HEK293 (cell line): Measurements from ENCODE around the gene ZNF428.
A peak's percentile ranks its signal among the peaks of the same experiment; 100 is the strongest.

Source experiments
- GLI2 ChIP-seq: fragments of 450-650 bp; formaldehyde crosslinking; IDR thresholded peaks from 2 replicates; pipeline ENCODE4; 2017; ENCODE audit warnings: missing biosample characterization, missing genetic modification characterization, low read depth, borderline replicate concordance
- GLIS2 ChIP-seq: fragments of 450-650 bp; formaldehyde crosslinking; IDR thresholded peaks from 2 replicates; pipeline ENCODE4 v1.5.1; 2016; ENCODE audit warnings: missing biosample characterization, missing genetic modification characterization
- HOXC10 ChIP-seq: sonication (generic); formaldehyde crosslinking; IDR thresholded peaks from 2 replicates; pipeline ENCODE4 v1.8.1; 2023; ENCODE audit warnings: mild to moderate bottlenecking, missing genetic modification reagents
- KLF8 ChIP-seq: fragments of 450-650 bp; formaldehyde crosslinking; IDR thresholded peaks from 2 replicates; pipeline ENCODE4 v1.5.1; 2016; ENCODE audit warnings: missing biosample characterization, missing genetic modification characterization
- RBAK ChIP-seq: fragments of 450-650 bp; formaldehyde crosslinking; IDR thresholded peaks from 2 replicates; pipeline ENCODE4 v1.5.1; 2016; ENCODE audit warnings: missing biosample characterization, missing genetic modification characterization
- TRIM28 ChIP-seq: IDR thresholded peaks from 2 replicates; pipeline ENCODE4 v1.6.1; 2011; ENCODE audit warnings: low read length, control low read depth, borderline replicate concordance
- YY2 ChIP-seq: fragments of 450-650 bp; formaldehyde crosslinking; IDR thresholded peaks from 2 replicates; pipeline ENCODE4 v1.5.1; 2016; ENCODE audit warnings: missing biosample characterization, missing genetic modification characterization
- ZFP3 ChIP-seq: fragments of 450-650 bp; formaldehyde crosslinking; IDR thresholded peaks from 2 replicates; pipeline ENCODE4 v1.5.1; 2016; ENCODE audit warnings: low read depth, missing biosample characterization, missing genetic modification characterization
- ZIC2 ChIP-seq: fragments of 450-650 bp; formaldehyde crosslinking; IDR thresholded peaks from 2 replicates; pipeline ENCODE4 v1.5.1; 2016; ENCODE audit warnings: missing biosample characterization, missing genetic modification characterization
- ZNF157 ChIP-seq: fragments of 450-650 bp; formaldehyde crosslinking; IDR thresholded peaks from 2 replicates; pipeline ENCODE4 v1.5.1; 2016; ENCODE audit warnings: missing biosample characterization, missing genetic modification characterization
- ZNF214 ChIP-seq: fragments of 450-650 bp; formaldehyde crosslinking; IDR thresholded peaks from 2 replicates; pipeline ENCODE4 v1.5.1; 2017; ENCODE audit warnings: missing biosample characterization, mild to moderate bottlenecking, missing genetic modification characterization, borderline replicate concordance
- ZNF248 ChIP-seq: fragments of 450-650 bp; formaldehyde crosslinking; IDR thresholded peaks from 2 replicates; pipeline ENCODE4 v1.5.1; 2017; ENCODE audit warnings: missing biosample characterization, missing genetic modification characterization
- ZNF274 ChIP-seq, 2 experiments: fragments of 200-500 bp in 1 of 2; fragments of 450-650 bp in 1 of 2; sonication (Bioruptor generic) in 1 of 2; formaldehyde crosslinking in 1 of 2; IDR thresholded peaks; 2 replicates each; pipeline versions ENCODE4 v1.5.1 to v1.6.1; 2014 to 2016; ENCODE audit warnings: borderline replicate concordance in 1 of 2, inconsistent platforms in 1 of 2, low read length in 1 of 2, missing biosample characterization in 1 of 2, missing genetic modification characterization in 1 of 2
- ZNF510 ChIP-seq: fragments of 450-650 bp; formaldehyde crosslinking; IDR thresholded peaks from 2 replicates; pipeline ENCODE4 v1.5.1; 2018; ENCODE audit warnings: mild to moderate bottlenecking, missing genetic modification characterization, missing biosample characterization; ENCODE audit not compliant: insufficient replicate concordance
- ZNF544 ChIP-seq: fragments of 450-650 bp; formaldehyde crosslinking; IDR thresholded peaks from 2 replicates; pipeline ENCODE4 v1.5.0; 2017; ENCODE audit warnings: missing biosample characterization, missing genetic modification characterization
- ZNF548 ChIP-seq: fragments of 450-650 bp; formaldehyde crosslinking; IDR thresholded peaks from 2 replicates; pipeline ENCODE4 v1.5.1; 2016; ENCODE audit warnings: missing biosample characterization, missing genetic modification characterization
- ZNF626 ChIP-seq: fragments of 450-650 bp; sonication (Bioruptor Pico); formaldehyde crosslinking; IDR thresholded peaks from 2 replicates; pipeline ENCODE4 v1.5.1; 2018; ENCODE audit warnings: missing biosample characterization, missing genetic modification characterization, inconsistent platforms
- ZNF701 ChIP-seq: fragments of 450-650 bp; formaldehyde crosslinking; IDR thresholded peaks from 2 replicates; pipeline ENCODE4 v1.5.1; 2016; ENCODE audit warnings: missing biosample characterization, missing genetic modification characterization
- ZNF768 ChIP-seq: fragments of 450-650 bp; formaldehyde crosslinking; IDR thresholded peaks from 2 replicates; pipeline ENCODE4 v1.5.1; 2018; ENCODE audit warnings: missing biosample characterization, mild to moderate bottlenecking, missing genetic modification characterization
- ZNF776 ChIP-seq: fragments of 450-650 bp; formaldehyde crosslinking; IDR thresholded peaks from 2 replicates; pipeline ENCODE4 v1.5.0; 2017; ENCODE audit warnings: missing biosample characterization, missing genetic modification characterization, borderline replicate concordance
- ZNF830 ChIP-seq: fragments of 450-650 bp; IDR thresholded peaks from 2 replicates; pipeline ENCODE4 v1.5.0; 2018; ENCODE audit warnings: missing biosample characterization, missing genetic modification characterization, low read depth, mild to moderate bottlenecking, moderate library complexity
- ZSCAN18 ChIP-seq: fragments of 450-650 bp; formaldehyde crosslinking; IDR thresholded peaks from 2 replicates; pipeline ENCODE4 v1.5.1; 2016; ENCODE audit warnings: missing biosample characterization, missing genetic modification characterization
- TF ChIP-seq, protein P1 (sequence below): fragments of 450-650 bp; formaldehyde crosslinking; IDR thresholded peaks from 2 replicates; pipeline ENCODE4 v1.5.1; 2017; ENCODE audit warnings: missing biosample characterization, missing genetic modification characterization
- TF ChIP-seq, protein P2 (sequence below): IDR thresholded peaks from 2 replicates; pipeline ENCODE4 v1.6.1; 2011; ENCODE audit warnings: mild to moderate bottlenecking, low read depth, low read length, borderline replicate concordance
- TF ChIP-seq, protein P3 (sequence below): fragments of 450-650 bp; formaldehyde crosslinking; IDR thresholded peaks from 2 replicates; pipeline ENCODE4 v1.5.0; 2017; ENCODE audit warnings: missing biosample characterization, missing genetic modification characterization, borderline replicate concordance
- TF ChIP-seq, protein P4 (sequence below): fragments of 450-650 bp; formaldehyde crosslinking; IDR thresholded peaks from 2 replicates; pipeline ENCODE4; 2016; ENCODE audit warnings: missing biosample characterization, missing genetic modification characterization
- TF ChIP-seq, protein P5 (sequence below): fragments of 450-650 bp; formaldehyde crosslinking; IDR thresholded peaks from 2 replicates; pipeline ENCODE4 v1.5.1; 2017; ENCODE audit warnings: missing biosample characterization, missing genetic modification characterization

Gene ZNF428

GRCh38 chr19:43651758-43652545, 32.5 kb upstream of the ZNF428 start (continued):
- TF ChIP-seq, protein P1, sequence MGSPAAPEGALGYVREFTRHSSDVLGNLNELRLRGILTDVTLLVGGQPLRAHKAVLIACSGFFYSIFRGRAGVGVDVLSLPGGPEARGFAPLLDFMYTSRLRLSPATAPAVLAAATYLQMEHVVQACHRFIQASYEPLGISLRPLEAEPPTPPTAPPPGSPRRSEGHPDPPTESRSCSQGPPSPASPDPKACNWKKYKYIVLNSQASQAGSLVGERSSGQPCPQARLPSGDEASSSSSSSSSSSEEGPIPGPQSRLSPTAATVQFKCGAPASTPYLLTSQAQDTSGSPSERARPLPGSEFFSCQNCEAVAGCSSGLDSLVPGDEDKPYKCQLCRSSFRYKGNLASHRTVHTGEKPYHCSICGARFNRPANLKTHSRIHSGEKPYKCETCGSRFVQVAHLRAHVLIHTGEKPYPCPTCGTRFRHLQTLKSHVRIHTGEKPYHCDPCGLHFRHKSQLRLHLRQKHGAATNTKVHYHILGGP, result no peak
- no peak for TF ChIP-seq ZNF248 (tag by site-specific recombination)
- TF ChIP-seq ZNF274 (IDR thresholded peaks at IDR 0.05; ENCODE audit: low read length), result no peak
- no peak for TF ChIP-seq ZNF274 (tag by site-specific recombination; IDR thresholded peaks at IDR 0.05; ENCODE audit: borderline replicate concordance)
- TF ChIP-seq ZNF214 (tag by site-specific recombination), result no peak
- no peak for TF ChIP-seq HOXC10 (CRISPR knock-in tag)
- TF ChIP-seq, protein P2, sequence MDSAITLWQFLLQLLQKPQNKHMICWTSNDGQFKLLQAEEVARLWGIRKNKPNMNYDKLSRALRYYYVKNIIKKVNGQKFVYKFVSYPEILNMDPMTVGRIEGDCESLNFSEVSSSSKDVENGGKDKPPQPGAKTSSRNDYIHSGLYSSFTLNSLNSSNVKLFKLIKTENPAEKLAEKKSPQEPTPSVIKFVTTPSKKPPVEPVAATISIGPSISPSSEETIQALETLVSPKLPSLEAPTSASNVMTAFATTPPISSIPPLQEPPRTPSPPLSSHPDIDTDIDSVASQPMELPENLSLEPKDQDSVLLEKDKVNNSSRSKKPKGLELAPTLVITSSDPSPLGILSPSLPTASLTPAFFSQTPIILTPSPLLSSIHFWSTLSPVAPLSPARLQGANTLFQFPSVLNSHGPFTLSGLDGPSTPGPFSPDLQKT, result no peak
- no peak for TF ChIP-seq YY2 (tag by site-specific recombination)
- TF ChIP-seq ZNF548 (tag by site-specific recombination), result no peak
- no peak; the same call in 1 of the 2 replicates for TF ChIP-seq KLF8 (tag by site-specific recombination)
- no peak for TF ChIP-seq ZNF701 (tag by site-specific recombination)
- TF ChIP-seq ZSCAN18 (tag by site-specific recombination), result 0 out of 2 replicates have a peak, but pooled peaks have one; percentile 9
- no peak for TF ChIP-seq ZNF830 (tag by site-specific recombination)
- no peak for TF ChIP-seq TRIM28
- TF ChIP-seq ZFP3 (tag by site-specific recombination), result no peak
- TF ChIP-seq ZNF776 (tag by site-specific recombination), result no peak
- no peak for TF ChIP-seq ZNF544 (tag by site-specific recombination)
- no peak for TF ChIP-seq ZNF157
- no peak for TF ChIP-seq RBAK (tag by site-specific recombination)
- no peak for TF ChIP-seq ZNF510
- TF ChIP-seq, protein P3, sequence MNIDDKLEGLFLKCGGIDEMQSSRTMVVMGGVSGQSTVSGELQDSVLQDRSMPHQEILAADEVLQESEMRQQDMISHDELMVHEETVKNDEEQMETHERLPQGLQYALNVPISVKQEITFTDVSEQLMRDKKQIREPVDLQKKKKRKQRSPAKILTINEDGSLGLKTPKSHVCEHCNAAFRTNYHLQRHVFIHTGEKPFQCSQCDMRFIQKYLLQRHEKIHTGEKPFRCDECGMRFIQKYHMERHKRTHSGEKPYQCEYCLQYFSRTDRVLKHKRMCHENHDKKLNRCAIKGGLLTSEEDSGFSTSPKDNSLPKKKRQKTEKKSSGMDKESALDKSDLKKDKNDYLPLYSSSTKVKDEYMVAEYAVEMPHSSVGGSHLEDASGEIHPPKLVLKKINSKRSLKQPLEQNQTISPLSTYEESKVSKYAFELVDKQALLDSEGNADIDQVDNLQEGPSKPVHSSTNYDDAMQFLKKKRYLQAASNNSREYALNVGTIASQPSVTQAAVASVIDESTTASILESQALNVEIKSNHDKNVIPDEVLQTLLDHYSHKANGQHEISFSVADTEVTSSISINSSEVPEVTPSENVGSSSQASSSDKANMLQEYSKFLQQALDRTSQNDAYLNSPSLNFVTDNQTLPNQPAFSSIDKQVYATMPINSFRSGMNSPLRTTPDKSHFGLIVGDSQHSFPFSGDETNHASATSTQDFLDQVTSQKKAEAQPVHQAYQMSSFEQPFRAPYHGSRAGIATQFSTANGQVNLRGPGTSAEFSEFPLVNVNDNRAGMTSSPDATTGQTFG (tag by site-specific recombination), result no peak
- TF ChIP-seq ZNF768 (tag by site-specific recombination), result peak; percentile 3; the same call in 1 of the 2 replicates
- no peak for TF ChIP-seq ZNF626
- peak; percentile 66 for TF ChIP-seq GLIS2 (tag by site-specific recombination)
- no peak for TF ChIP-seq GLI2
- TF ChIP-seq, protein P4, sequence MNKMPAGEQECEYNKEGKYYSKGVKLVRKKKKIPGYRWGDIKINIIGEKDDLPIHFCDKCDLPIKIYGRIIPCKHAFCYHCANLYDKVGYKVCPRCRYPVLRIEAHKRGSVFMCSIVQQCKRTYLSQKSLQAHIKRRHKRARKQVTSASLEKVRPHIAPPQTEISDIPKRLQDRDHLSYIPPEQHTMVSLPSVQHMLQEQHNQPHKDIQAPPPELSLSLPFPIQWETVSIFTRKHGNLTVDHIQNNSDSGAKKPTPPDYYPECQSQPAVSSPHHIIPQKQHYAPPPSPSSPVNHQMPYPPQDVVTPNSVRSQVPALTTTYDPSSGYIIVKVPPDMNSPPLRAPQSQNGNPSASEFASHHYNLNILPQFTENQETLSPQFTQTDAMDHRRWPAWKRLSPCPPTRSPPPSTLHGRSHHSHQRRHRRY, result no peak
- no peak; the same call in 1 of the 2 replicates for TF ChIP-seq ZIC2 (tag by site-specific recombination)
- TF ChIP-seq, protein P5, sequence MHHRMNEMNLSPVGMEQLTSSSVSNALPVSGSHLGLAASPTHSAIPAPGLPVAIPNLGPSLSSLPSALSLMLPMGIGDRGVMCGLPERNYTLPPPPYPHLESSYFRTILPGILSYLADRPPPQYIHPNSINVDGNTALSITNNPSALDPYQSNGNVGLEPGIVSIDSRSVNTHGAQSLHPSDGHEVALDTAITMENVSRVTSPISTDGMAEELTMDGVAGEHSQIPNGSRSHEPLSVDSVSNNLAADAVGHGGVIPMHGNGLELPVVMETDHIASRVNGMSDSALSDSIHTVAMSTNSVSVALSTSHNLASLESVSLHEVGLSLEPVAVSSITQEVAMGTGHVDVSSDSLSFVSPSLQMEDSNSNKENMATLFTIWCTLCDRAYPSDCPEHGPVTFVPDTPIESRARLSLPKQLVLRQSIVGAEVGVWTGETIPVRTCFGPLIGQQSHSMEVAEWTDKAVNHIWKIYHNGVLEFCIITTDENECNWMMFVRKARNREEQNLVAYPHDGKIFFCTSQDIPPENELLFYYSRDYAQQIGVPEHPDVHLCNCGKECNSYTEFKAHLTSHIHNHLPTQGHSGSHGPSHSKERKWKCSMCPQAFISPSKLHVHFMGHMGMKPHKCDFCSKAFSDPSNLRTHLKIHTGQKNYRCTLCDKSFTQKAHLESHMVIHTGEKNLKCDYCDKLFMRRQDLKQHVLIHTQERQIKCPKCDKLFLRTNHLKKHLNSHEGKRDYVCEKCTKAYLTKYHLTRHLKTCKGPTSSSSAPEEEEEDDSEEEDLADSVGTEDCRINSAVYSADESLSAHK (tag by site-specific recombination), result no peak
